Testis (tissue), 5 donors: Measurements from ENCODE around the gene IZUMO1R. TPM values are rescaled to one million over a fixed set of nuclear protein-coding genes. Genes with fewer than 3 reads are reported as not detected.
A peak's percentile ranks its signal among the peaks of the same experiment; 100 is the strongest.
"Not testable (repeated sequence)": the region's sequence is repeated elsewhere in the genome, so short reads cannot be mapped to it uniquely, and the experiment has no call there.

Experiments
- DNase-seq: peaks from one replicate; pipeline ENCODE4 v3.0.0-alpha.2; 2019
- H3K27ac ChIP-seq, 2 donors: fragments of 200-600 bp; sonication (generic); one replicate each; pipeline ENCODE4 v1.5.1; 2019
- H3K27me3 ChIP-seq: fragments of 200-600 bp; sonication (generic); one replicate; pipeline ENCODE4 v1.5.1; 2019
- H3K36me3 ChIP-seq: fragments of 200-600 bp; sonication (generic); one replicate; pipeline ENCODE4 v1.5.1; 2017; ENCODE audit warnings: low read depth; ENCODE audit errors: missing control alignments
- H3K4me1 ChIP-seq: fragments of 200-600 bp; sonication (generic); one replicate; pipeline ENCODE4 v1.5.1; 2019
- H3K4me3 ChIP-seq, 2 donors: fragments of 200-600 bp; sonication (generic); one replicate each; pipeline ENCODE4 v1.5.1; 2017 to 2019
- H3K9me3 ChIP-seq: fragments of 200-600 bp; sonication (generic); one replicate; pipeline ENCODE4 v1.5.1; 2017
- POLR2A ChIP-seq: fragments of 450-650 bp; IDR thresholded peaks from one replicate; pipeline ENCODE4 v1.6.1; 2017; ENCODE audit warnings: antibody characterized with exemption, mild to moderate bottlenecking, moderate library complexity
- WGBS, 2 donors: methylation state at CpG; one replicate each; pipeline ENCODE4 v1.1.5; 2018; 5-methylcytosine and 5-hydroxymethylcytosine counted together
- intact Hi-C: fragments of 100-400 bp; cut with DNase I; formaldehyde crosslinking; loops from one replicate; pipeline ENCODE4 v1.15.1; 2023; ENCODE audit warnings: low total_unique reads
- long read RNA-seq, 2 donors: transcript quantifications; one replicate each; lab custom pipeline, GENCODE V29; 2026
- polyA plus RNA-seq: library from polyadenylated mRNA; stranded (reverse); fragments of 350-450 nt; fragmentation: Illumina TruSeq; extraction: RNeasy Lipid Tissue Mini Kit (QIAGEN cat#74804); gene quantifications from one replicate; pipeline ENCODE4 v1.2.3, GENCODE V29; 2014; ENCODE audit warnings: low read depth, low replicate concordance; ENCODE audit not compliant: insufficient read depth
- total RNA-seq, 2 donors: library from RNA; depleted of rRNA; stranded (reverse); fragments of >200 nt; gene quantifications; one replicate each; pipeline ENCODE4 v1.2.3, GENCODE V29; 2016
- TF ChIP-seq, protein P1 (sequence below), 3 experiments: fragments of 450-650 bp in 2 of 3; fragments of 200-600 bp in 1 of 3; sonication (generic) in 1 of 3; IDR thresholded peaks; one replicate each; pipeline ENCODE4 v1.5.1; 2016 to 2019; ENCODE audit warnings: antibody characterized with exemption in 3 of 3, mild to moderate bottlenecking in 2 of 3, moderate library complexity in 1 of 3

IZUMO1R gene
- not detected for total RNA-seq
- not detected for polyA plus RNA-seq
- long read RNA-seq, donor 1, result 0 reads
- long read RNA-seq, donor 2, result 0 reads

DNA sequence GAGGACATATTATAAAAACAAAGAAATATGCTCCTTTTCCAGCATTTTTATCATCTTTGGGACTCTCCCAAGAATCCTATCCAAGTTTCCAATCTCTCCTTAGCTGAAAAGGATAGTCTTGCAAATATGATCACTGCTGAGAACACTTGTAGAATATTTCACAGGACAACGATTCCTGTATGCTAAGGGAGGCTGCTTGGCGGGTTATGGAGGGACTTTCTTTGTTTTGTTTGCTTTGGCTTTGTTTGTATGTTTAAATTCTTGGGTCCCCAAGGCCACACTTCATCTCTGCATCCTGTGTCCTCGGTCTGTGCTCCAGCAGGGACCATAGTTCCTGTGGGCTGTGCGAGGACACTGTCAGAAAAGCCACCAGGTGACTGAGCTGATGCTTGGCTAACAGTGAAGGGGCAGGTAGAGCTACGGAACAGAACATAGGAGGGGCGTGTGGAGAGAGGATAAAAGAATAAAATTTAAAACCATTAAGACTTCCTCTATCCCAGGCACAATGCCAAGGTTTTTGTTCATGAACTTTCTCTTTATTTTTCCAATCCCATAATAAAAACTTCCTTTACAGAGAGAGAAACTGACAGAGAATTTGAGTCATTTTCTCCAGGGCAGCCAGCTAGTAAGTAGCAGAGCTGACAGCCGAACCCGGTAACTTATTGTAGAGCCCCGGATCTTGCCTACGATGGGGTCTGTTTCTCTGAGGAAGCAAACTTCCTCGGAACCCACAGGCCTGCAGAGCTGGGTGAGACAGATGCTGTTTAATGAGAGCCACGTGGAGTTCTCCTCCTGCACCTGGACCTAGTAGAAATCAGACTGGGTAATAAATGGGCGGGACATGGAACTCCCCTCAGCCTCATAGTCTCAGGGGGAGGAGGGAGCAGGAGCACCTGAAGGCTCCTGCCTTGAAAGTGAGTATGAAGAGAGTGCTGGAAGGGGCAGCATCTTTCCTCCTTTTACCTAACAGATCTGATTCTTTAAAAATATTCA lies at the start of gene IZUMO1R:
TSS of gene IZUMO1R (plus strand) at position 615 of the 993 bp plus-strand sequence. CDS start 1,057 bp downstream, outside the sequence.
- WGBS, 2 donors, result 37 to 41% methylated on average over 11 to 13 of the region's 13 CpGs
- DNase-seq, result no peak
- Histone ChIP-seq H3K9me3 (no peaks in the 10 kb centered on the region), H3K4me3 (no peak within 1 kb of the TSS), H3K36me3 (no peaks in the 10 kb centered on the region), H3K27me3 (no peaks in the 10 kb centered on the region), H3K27ac (peak within 1 kb of the TSS in 1 of 2 donors; percentile 64), H3K4me1 (no peaks in the 10 kb centered on the region)
- intact Hi-C loops, result no loop called here
- TF ChIP-seq, protein P1, sequence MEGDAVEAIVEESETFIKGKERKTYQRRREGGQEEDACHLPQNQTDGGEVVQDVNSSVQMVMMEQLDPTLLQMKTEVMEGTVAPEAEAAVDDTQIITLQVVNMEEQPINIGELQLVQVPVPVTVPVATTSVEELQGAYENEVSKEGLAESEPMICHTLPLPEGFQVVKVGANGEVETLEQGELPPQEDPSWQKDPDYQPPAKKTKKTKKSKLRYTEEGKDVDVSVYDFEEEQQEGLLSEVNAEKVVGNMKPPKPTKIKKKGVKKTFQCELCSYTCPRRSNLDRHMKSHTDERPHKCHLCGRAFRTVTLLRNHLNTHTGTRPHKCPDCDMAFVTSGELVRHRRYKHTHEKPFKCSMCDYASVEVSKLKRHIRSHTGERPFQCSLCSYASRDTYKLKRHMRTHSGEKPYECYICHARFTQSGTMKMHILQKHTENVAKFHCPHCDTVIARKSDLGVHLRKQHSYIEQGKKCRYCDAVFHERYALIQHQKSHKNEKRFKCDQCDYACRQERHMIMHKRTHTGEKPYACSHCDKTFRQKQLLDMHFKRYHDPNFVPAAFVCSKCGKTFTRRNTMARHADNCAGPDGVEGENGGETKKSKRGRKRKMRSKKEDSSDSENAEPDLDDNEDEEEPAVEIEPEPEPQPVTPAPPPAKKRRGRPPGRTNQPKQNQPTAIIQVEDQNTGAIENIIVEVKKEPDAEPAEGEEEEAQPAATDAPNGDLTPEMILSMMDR (IDR thresholded peaks at IDR 0.05), result no peak
- TF ChIP-seq POLR2A, result no peak

DNA sequence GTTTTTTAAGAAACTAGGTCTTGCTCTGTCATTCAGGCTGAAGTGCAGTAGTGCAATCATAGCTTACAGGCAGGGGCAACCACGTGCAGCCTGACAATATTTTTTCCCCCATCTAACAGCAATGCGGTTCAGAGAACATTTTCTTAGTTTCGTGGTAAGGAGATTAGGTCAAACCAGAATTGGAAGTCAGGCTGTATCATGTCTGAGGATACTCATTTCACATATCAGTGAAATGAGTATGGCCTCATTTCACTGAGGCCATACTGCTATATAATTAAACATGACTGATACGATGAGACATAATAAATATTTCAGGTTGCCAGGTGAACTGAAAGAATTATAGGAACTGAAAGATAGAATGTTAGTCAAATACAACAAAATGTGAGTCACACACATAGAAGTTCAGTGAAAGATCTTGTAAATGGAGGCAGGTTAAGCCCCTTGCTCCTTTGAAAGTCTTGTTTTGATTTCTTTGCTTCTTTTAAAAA lies 32.5 kb upstream of the IZUMO1R start:
- no peak for TF ChIP-seq POLR2A
- TF ChIP-seq, protein P1 (IDR thresholded peaks at IDR 0.05), result no peak
- no peak for DNase-seq
- no peaks in the 10 kb centered on the region for H3K36me3 ChIP-seq
- no peaks in the 10 kb centered on the region for H3K9me3 ChIP-seq
- no peaks in the 10 kb centered on the region for H3K27me3 ChIP-seq
- intact Hi-C loops, result no loop called here
- WGBS, 2 donors, result 82 to 89% methylated on average over 4 of the region's 4 CpGs
- no peak overlapping the region for H3K27ac ChIP-seq
- H3K4me3 ChIP-seq, result no peak overlapping the region
- H3K4me1 ChIP-seq, result no peaks in the 10 kb centered on the region

DNA sequence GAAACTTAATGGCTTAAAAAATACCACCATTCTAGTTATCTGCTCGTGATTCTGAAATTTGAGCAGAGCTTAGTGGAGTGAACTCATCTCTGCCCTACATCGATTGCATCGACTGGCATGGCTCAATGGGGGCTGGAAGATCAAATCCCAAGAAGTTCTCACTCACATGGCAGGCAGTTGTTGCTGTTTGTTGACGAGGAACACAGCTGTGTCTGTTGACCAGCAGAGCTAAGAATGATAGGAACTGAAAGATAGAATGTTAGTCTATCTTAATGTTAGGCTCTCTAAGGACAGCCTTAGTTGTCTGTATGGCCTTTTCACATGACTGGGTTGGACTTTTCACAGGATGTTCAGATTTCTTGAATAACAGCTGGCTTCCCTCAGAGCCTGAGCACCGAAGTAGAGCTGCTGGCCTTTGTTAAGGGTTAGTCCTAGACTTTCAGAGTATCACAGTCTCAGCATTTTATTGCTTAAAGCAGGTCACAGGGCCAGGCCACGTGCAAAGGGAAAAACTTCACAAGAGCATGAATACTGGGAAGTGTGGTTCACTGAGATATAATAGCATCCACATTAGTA lies 31.6 kb upstream of the IZUMO1R start:
- no peaks in the 10 kb centered on the region for H3K9me3 ChIP-seq
- no peaks in the 10 kb centered on the region for H3K36me3 ChIP-seq
- 55 to 61% methylated on average over 6 of the region's 6 CpGs for WGBS, 2 donors
- intact Hi-C loops, result no loop called here
- H3K27ac ChIP-seq, result no peak overlapping the region
- H3K4me3 ChIP-seq, result no peak overlapping the region
- TF ChIP-seq POLR2A, result no peak
- no peaks in the 10 kb centered on the region for H3K27me3 ChIP-seq
- no peaks in the 10 kb centered on the region for H3K4me1 ChIP-seq
- peak; percentile 15 for DNase-seq

DNA sequence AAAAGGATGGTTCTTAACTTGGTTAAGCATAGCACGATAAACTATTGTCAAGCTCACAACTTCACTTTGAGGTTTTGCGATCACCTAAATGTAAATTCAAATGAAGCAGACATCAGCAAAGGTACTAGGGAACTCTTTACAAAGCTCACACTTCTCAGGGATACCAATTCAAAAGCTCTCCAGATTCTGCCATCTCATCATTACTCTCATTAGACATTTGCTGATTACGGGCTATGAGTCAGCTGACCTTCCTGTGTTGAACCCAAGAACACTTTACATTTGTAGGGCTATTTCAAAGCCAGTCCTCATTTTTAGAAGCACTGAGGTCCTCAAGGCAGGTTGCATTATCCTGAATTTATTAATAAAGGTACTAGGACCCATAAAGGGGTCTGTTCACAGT lies 28.4 kb upstream of the IZUMO1R start:
- Histone ChIP-seq H3K4me3 (no peak overlapping the region), H3K27ac (no peak overlapping the region), H3K4me1 (no peaks in the 10 kb centered on the region), H3K27me3 (no peaks in the 10 kb centered on the region), H3K36me3 (no peaks in the 10 kb centered on the region), H3K9me3 (no peaks in the 10 kb centered on the region)
- intact Hi-C loops, result no loop called here
- no peak for DNase-seq
- 92 to 93% methylated on average over 3 of the region's 3 CpGs for WGBS, 2 donors
- no peak for TF ChIP-seq POLR2A
- TF ChIP-seq, protein P1 (IDR thresholded peaks at IDR 0.05), result no peak

DNA sequence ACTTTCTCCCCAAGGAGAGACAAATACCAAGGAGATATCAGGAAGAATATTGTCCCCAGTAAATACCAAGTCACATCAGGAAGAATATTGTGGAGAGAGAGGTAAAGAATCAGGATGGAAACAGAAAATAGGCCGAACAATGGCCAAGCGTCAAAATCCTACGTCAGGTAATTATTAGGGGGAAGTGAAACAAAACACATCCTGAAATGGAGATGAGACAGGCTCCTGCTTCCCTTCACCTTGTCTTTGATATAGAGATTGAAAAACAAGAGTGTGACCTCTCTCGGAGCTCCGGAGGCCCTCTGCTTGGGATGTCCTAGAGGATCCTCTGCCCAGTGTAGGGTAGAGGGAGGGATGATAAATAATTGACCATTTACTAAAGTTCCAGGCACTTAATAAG lies 27.4 kb upstream of the IZUMO1R start:
- TF ChIP-seq, protein P1 (IDR thresholded peaks at IDR 0.05), result no peak
- no peak for TF ChIP-seq POLR2A
- intact Hi-C loops, result no loop called here

DNA sequence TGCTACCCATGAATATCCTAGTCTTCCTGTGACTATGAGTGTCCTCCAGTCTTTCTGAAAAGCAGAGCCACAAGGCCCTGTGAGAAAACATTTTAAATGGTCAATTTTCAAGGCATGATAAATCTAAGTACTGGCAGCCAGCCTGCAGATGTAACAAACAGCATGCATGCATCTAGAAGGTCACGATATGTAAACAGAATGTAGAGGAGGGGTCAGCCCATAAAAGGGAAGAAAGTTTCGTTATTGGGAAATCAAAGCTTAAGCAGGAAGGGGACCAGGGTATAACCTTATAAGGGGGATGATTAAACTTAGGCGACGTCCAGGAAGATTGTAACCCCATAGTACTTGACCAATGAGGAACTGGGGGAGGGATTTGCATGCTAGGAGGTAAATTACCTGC lies 26.2 kb upstream of the IZUMO1R start:
- H3K27me3 ChIP-seq, H3K4me3 ChIP-seq, H3K36me3 ChIP-seq, DNase-seq, H3K9me3 ChIP-seq, intact Hi-C loops, H3K4me1 ChIP-seq, H3K27ac ChIP-seq: not testable (repeated sequence)
- 53% methylated on average over 4 of the region's 4 CpGs for WGBS, 2 donors

More for the DNA sequence above, 27.4 kb upstream of the IZUMO1R start:
- no peaks in the 10 kb centered on the region for H3K27me3 ChIP-seq
- no peaks in the 10 kb centered on the region for H3K9me3 ChIP-seq
- no peak for DNase-seq
- H3K36me3 ChIP-seq, result no peaks in the 10 kb centered on the region
- no peak overlapping the region for H3K4me3 ChIP-seq
- H3K27ac ChIP-seq, result no peak overlapping the region
- WGBS, 2 donors, result 86 to 90% methylated on average over 5 of the region's 5 CpGs
- H3K4me1 ChIP-seq, result no peaks in the 10 kb centered on the region
